Urothelium cell line (cell line): ENCODE results near the gene GNB3.

Experiments used
- DNase-seq: peaks from one replicate; pipeline ENCODE4 v3.0.0; 2011; ENCODE audit warnings: low spot score, mixed read lengths
- FAIRE-seq: peaks from 2 replicates; lab custom pipeline; 2011; peaks lifted over from hg19 to GRCh38; lab: Jason Lieb, UNC

GNB3 gene

DNA sequence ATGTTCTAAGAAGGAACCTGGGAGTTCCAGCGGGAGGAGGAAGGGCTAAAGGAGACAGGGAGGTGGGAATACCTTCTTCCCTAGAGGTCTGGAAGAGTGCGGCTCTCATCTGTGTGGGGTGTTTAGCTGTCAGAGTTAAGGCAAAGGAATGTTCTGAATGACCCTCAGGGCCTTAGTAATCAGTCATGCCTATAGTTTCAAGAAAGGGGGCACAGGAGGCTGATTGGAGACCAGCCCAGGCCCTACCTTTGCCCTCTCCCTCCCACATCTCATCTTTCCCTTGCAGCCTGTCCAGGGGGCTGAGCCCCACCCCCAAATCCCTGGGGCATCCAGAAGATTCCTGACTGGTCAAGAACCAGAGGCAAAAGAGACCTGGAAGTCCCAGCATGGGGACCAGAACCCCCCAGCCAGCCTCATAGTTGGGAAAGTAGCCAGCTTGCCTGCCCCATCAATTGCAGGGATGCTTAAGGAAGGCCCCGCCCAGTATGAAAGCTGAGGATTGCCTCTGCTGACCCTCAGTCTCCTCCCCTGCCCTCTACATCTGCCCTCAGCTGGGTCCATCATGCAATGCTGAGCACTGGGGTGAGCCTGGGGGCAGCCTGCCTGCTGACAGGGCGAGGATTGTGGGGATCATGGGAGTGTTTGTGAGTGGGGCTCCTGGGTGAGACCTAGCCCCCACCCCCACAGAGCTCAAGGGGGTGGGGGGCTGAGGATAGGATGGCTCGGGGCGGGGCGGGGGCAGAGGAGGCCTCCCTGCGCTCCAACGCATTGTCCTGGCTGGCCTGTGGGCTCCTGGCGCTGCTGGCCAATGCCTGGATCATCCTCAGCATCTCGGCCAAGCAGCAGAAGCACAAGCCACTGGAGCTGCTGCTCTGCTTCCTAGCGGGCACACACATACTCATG, 17.3 kb upstream of the GNB3 start:
- FAIRE-seq (peak; percentile 46), DNase-seq (no peak)

DNA sequence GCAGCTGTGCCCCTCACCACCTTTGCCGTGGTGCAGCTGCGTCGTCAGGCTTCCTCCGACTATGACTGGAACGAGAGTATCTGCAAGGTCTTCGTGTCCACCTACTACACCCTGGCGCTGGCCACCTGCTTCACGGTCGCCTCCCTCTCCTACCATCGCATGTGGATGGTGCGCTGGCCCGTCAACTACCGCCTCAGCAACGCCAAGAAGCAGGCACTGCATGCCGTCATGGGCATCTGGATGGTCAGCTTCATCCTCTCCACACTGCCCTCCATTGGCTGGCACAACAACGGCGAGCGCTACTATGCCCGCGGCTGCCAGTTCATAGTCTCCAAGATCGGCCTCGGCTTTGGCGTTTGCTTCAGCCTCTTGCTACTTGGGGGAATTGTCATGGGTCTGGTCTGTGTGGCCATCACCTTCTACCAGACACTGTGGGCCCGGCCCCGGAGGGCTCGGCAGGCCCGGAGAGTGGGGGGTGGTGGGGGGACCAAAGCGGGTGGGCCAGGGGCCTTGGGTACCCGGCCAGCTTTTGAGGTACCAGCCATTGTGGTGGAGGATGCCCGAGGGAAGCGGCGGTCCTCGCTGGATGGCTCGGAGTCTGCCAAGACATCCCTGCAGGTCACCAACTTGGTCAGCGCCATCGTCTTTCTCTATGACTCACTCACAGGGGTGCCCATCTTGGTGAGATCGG, 16.5 kb upstream of the GNB3 start:
- FAIRE-seq: no peak
- no peak for DNase-seq

DNA sequence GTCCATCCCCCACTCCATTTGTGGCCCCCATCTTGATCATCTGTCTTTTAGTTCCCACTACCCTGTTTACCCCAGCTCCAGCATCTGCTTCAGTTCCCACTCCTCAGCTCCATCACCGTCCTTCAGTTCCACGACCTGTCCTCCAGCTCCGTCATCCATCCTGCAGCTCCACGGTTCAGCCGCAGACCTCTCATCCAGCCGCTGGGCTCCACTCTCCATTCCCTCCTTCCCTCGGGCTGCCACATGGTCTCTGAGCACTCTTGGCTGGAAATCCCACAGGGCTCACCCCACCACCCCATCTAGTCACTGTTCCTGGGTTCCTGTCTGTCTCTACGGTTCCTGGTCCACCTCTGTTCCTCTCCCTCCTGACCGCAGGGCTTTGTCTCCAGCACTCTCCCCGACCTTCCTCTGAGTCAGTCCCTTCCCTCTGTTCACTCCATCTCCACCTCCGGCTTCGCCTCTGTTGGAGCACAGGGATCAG, 15.8 kb upstream of the GNB3 start:
- no peak for DNase-seq
- FAIRE-seq: peak; percentile 9

DNA sequence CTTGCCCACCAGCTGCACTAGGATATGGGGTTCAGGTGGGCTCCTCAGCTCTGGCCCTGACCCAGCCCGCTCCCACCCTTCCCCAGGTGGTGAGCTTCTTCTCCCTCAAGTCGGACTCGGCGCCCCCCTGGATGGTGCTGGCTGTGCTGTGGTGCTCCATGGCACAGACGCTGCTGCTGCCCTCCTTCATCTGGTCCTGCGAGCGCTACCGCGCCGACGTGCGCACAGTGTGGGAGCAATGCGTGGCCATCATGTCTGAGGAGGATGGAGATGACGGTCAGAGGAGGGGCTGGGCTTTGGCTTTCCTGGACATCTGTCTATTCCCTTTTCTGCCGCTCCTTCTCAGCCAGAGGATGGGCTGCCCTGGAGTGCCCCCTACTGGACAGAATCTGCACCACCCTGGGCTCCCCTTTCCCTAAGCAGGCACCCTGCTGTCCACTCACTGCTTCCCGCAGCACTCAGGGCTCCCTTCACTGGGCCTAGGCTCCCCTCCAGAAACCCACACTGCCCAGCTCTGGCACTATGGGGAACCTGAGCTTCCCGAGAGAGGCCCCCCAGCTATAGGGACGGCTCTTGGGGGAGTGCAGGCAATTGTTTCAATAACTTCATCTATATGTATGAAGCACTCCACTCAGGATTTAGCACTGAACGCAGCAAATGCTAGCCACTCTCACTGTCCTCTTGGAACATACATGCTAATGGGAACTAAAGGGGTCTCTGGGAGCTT, 15.2 kb upstream of the GNB3 start:
- DNase-seq: peak; percentile 85
- FAIRE-seq: peak; percentile 82

DNA sequence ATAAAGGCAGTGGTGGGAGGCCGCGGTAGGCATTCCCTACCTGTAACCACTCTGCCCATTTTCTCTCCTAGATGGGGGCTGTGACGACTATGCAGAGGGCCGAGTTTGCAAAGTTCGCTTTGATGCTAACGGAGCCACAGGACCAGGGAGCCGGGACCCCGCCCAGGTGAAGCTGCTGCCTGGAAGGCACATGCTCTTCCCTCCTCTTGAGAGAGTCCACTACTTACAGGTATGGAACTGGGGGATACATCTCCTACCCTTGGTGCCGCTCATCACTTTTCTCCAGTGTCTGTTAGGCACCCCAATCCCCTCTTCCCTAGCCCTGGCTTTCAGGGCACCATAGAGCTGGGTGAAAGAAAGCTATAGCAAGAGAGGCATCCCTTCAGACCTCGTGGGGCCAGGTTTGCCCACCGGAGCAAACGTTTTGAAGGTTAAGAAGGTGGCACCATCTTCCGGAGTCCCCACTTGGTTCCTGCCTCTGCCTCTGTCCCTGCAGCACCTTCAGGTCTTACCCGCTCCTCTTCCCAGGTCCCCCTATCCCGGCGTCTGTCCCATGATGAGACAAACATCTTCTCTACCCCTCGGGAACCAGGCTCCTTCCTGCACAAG, 14.5 kb upstream of the GNB3 start:
- FAIRE-seq (no peak), DNase-seq (no peak)

DNA sequence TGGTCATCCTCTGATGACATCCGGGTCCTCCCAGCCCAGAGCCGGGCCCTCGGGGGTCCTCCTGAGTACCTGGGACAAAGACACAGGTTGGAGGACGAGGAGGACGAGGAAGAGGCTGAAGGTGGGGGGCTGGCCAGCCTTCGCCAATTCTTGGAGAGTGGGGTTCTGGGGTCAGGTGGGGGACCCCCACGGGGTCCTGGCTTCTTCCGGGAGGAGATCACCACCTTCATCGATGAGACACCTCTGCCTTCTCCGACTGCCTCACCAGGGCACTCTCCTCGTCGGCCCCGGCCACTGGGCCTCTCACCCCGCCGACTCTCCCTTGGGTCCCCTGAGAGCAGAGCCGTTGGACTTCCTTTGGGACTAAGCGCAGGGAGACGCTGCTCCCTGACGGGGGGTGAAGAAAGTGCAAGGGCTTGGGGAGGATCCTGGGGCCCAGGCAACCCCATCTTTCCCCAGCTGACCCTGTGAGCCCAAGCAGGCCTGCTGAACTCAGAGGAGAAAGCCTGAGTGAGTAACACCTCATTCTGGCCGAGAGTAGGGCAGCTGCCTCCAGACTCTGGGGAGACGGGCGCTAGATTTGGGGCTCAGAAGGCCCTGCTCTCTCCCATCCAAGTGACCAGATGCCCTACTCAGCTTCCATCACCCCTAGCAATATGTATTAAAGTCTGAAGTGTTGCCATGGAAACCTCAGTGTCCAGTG, 13.8 kb upstream of the GNB3 start:
- no peak for DNase-seq

DNA sequence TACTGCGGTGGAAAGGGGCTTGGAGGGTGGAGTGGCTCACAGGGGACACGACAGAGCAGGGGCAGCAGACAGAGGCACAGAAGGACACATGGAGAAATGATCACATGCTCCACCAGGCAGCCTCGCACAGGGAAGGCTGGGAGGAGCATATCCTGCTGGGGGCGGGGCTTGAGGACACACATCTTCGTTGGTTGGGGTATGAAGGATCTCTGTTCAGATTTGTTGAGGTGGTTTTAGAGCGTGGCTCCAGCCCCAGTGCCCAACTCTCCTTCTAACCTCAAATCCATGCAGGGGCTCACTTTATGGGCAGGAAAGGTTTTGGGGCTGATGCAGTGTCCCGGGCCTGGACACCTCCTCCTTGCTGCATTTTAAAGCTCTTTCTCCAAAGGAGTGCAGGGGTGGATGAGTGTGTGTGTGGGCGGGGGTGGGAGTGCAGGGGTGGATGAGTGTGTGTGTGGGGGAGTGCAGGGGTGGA, 13.3 kb upstream of the GNB3 start:
- peak; percentile 99 for FAIRE-seq
- peak; percentile 91 for DNase-seq

More for the DNA sequence above, 13.8 kb upstream of the GNB3 start:
- FAIRE-seq: no peak

DNA sequence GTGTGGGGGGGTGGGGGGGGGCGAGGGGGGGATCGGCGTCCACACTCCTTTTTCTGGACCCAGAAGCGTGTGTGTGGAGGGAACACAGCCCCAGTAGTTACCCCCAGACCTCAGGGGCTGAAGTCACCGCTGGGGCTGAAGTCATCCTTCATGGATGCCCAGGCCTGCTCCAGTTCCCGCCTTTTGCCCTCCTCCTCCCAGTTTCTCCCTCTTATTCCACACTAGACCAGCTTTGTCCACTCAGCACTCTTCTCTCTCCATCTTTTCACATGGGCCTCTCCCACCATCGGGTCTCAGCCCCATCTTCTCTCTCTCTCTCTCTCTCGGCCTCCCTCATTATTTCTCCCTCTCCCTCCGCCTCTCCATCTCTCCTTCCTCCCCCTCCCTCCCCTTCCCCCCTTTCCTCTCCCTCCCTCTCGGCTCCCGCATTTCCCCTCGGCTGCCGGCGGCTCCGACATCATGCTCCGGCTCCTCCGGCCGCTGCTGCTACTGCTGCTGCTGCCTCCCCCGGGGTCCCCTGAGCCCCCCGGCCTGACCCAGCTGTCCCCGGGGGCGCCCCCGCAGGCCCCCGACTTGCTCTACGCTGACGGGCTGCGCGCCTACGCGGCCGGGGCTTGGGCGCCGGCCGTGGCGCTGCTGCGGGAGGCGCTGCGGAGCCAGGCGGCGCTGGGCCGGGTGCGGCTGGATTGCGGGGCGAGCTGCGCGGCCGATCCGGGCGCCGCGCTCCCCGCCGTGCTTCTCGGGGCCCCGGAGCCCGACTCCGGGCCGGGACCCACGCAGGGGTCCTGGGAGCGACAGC, 12.5 kb upstream of the GNB3 start, which contains the start of gene P3H3:
P3H3 (plus strand) TSS at position 426 of the 799 bp plus-strand sequence; CDS start at position 460, 34 bp downstream.
- FAIRE-seq (peak; percentile 77), DNase-seq (peak; percentile 68)

DNA sequence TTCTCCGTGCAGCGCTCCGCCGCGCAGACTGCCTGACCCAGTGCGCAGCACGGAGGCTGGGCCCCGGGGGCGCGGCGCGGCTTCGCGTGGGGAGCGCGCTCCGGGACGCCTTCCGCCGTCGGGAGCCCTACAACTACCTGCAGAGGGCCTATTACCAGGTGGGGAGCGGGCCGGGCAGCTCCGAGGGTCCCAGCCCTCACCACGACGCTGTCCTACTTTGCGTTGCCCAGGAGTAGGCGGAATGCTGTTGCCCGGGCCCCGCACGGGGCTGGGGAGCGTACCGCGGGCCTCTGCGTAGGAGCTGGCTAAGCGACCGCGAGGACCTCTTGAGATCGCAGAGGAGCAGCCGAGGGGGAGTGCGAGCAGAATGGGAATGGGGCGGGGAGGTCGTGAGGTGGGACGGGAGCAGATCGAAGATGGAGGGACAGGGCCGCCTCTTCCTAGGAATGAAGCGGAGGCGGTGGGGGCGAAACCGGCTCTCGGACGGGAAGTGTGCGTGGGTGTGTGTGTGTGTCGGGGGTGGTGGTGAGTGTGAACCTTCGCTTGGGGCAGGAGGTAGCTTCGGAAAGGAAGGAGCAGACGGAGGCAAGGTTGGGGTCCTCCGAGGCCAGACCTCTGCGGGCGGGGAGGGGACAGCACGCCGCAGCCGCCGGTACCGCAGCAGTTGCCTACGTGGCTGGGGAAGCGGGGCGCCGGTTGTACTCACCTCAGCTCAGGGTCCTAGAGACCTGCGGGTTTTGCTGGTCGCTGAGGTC, 11.8 kb upstream of the GNB3 start:
- FAIRE-seq: peak; percentile 74
- peak; percentile 64 for DNase-seq

DNA sequence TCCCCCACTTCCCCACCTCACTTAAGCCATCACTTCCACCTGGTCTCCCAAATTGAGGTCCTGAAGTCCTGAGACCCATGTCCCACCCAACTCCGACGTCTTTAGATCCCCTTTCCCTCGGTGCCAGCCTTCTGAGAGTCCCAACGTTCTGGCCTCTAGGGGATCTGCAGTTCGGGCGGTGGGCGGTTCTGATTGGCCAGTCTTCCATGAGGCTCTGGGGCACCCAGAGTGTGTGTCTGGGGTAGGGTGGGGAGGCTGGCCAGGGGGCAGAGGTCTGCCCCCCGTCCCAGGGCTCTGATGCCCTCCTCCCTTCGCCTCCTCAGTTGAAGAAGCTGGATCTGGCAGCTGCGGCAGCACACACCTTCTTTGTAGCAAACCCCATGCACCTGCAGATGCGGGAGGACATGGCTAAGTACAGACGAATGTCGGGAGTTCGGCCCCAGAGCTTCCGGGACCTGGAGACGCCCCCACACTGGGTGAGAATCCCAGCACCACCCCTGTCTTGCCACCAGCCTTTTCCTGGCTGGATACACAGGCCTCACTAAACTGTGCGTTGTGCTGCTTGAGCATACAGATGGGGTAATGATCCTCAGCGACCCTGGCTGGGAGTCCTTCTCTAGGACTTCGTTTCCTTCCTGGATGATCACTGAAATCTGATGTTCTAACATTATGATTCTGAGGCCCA, 11.0 kb upstream of the GNB3 start:
- DNase-seq (peak; percentile 71), FAIRE-seq (no peak)

DNA sequence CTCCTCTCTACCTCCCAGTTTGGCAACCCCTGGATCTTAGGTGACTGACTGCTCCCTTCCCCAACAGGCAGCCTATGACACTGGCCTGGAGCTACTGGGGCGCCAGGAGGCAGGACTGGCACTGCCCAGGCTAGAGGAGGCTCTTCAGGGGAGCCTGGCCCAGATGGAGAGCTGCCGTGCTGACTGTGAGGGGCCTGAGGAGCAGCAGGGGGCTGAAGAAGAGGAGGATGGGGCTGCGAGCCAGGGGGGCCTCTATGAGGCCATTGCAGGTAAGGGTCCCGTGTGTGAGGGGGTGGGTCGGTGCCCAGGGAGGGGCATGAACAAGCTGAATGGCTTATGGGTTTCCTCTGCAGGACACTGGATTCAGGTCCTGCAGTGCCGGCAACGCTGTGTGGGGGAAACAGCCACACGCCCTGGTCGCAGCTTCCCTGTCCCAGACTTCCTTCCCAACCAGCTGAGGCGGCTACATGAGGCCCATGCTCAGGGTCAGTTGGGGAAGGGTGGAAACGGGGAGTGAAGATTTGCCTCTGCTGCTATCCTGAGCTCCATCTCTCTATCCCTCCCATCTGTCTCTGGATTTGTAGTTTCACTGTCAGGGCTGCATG, 10.3 kb upstream of the GNB3 start:
- no peak for DNase-seq
- FAIRE-seq: peak; percentile 48

DNA sequence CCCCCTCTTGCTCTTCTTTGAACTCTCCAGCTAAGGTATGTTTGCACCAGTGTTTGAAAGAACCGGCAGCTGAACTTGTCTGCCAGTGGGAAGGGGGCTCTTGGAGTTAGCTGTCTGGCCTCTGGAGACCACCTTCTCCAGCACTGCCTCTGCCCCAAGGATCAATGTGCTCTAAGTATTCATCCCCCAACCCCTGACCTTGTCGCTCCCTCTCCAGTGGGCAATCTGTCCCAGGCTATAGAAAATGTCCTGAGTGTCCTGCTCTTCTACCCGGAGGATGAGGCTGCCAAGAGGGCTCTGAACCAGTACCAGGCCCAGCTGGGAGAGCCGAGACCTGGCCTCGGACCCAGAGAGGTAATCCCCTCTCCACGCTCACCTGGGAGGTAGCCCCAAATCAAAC, 9.7 kb upstream of the GNB3 start:
- FAIRE-seq (no peak), DNase-seq (no peak)

DNA sequence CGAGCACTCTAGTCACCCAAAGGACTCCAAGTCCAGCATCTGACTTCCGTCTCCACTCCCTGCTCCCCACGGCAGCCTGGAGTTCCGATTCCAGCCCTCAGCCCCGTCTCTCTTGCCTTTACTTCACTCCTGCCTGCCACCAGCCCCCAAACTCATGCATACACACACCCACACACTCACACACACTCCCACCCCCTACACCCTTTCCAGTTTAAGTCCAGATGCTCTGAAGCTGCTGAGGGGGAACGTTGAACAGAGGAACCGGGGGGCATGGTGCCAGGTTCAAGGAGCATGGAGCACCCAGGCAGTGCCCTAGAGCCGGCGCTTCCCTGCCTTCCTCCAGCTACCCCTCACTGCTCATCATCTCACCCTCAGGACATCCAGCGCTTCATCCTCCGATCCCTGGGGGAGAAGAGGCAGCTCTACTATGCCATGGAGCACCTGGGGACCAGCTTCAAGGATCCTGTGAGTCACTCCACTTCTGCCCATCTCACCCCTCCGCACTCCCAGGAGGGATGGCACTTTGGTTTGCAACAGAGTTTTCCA, 9.2 kb upstream of the GNB3 start:
- DNase-seq (no peak), FAIRE-seq (peak; percentile 27)

DNA sequence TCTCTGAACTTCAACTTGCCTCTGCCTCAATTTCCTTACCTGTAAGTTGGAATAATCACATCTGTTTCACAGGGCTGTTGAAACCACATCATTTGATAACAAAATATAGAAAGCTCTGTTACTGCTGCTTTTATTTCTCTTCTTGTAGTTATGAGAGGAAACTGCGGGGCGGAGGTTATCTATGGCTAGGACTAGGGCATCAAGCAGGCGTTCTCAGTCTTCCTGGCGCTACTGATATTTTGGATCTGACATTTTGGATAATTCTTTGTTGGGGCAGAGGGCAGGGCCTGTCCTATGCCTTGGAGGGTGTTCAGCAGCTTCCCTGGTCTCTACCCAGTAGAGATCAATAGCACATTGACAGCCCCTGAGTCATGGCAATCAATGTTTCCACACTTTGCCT, 8.6 kb upstream of the GNB3 start:
- FAIRE-seq (no peak), DNase-seq (no peak)

DNA sequence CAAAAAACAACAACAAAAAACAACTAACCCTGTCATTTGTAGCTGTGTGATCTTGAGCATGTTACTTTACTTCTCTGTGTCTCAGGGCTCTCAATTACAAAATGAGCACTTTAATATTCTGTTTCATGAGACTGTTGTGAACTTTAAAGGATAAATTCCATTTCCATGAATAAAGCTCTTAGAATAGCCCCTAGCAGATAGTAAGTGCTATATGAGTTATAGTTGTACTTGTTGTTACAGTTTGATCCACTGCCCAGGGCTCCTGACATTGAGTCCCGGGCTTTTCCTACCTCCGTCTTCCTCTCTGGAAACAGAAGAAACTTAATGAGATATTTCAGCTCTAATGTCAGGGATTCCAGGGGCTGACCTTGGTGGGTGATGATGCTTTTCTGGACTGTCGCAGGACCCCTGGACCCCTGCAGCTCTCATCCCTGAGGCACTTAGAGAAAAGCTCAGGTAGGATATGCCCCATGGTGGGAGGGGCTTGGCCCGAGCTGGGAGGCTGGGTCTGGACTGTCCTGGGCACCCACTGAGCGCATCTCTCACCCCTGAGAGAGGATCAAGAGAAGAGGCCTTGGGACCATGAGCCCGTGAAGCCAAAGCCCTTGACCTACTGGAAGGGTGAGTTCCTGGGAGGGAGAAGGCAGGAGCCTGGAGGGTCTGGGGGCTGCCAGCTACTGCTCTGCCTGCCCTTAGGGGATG, 7.4 kb upstream of the GNB3 start:
- FAIRE-seq: no peak
- no peak for DNase-seq

DNA sequence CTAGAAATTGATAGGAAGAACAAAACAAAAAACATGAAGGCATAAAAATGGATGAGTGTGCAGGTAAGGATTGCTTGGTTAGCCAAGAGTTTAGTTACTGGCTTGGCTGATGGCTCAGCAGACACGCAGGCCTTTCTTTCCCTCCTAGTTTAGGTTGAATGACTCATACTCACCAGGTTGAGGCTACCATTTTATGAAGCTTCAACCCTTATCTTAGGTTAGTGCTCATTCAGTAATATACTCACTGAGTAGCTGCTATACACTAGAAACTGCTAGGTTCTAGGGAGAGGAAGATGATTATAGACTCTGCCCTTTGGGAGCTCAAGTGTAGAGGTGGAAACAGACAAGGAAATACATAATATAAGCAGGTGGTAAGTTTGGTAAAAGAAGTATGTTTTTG, 6.5 kb upstream of the GNB3 start:
- FAIRE-seq: no peak
- no peak for DNase-seq

DNA sequence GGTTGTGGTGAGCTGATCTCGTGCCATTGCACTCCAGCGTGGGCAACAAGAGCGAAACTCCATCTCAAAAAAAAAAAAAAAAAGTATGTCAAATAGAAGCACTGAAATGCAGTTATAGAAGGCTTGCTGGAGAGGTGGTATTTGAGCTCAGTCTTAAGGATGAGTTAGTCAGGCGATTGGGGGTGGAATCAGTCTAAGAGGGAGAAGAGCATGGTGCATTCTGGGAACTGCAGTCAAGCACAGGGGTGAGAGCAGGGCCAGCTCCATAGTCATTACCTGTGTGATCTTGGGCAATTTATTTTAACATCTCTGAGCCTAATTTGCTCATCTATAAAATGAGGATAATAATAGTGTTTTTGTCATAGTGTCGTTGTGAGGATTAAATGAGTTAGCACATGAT, 5.9 kb upstream of the GNB3 start:
- DNase-seq (no peak), FAIRE-seq (no peak)
